CD14-positive monocyte (primary cell): ENCODE results near the gene KIF18A. TPM values are rescaled to one million over a fixed set of nuclear protein-coding genes. Genes with fewer than 3 reads are reported as not detected.

Experiments
- DNase-seq, 3 donors: peaks; one replicate each; pipeline ENCODE4 v3.0.0-alpha.2; 2011 to 2022
- H2AFZ ChIP-seq: 2 replicates; pipeline ENCODE4 v1.6.0; 2012; ENCODE audit warnings: mild to moderate bottlenecking, low read depth, low read length, inconsistent platforms; ENCODE audit not compliant: insufficient read depth, poor library complexity, severe bottlenecking
- H3K27ac ChIP-seq, 2 donors: 1 replicate in 1 of 2; 2 replicates in 1 of 2; pipeline ENCODE4 v1.5.1; 2012 to 2013; ENCODE audit warnings: low read length in 2 of 2, control low read depth in 1 of 2, inconsistent platforms in 1 of 2, low read depth in 1 of 2, mild to moderate bottlenecking in 1 of 2
- H3K27me3 ChIP-seq, 2 donors: one replicate each; pipeline versions ENCODE4 v1.6.0 to v1.6.1; 2011 to 2013; ENCODE audit warnings: low read length in 2 of 2; ENCODE audit not compliant: control insufficient read depth in 2 of 2, insufficient read depth in 2 of 2
- H3K36me3 ChIP-seq, 2 donors: replicated peaks in 1 of 2; 1 replicate in 1 of 2; 2 replicates in 1 of 2; pipeline versions ENCODE4 v1.5.1 to v1.6.1; 2012 to 2013; ENCODE audit warnings: low read length in 2 of 2, control low read depth in 1 of 2, inconsistent platforms in 1 of 2, mild to moderate bottlenecking in 1 of 2; ENCODE audit not compliant: insufficient read depth in 2 of 2, control insufficient read depth in 1 of 2
- H3K4me1 ChIP-seq, 2 donors: 1 replicate in 1 of 2; 2 replicates in 1 of 2; pipeline versions ENCODE4 v1.5.1 to v1.6.1; 2012 to 2013; ENCODE audit warnings: low read length in 2 of 2, control low read depth in 1 of 2, inconsistent platforms in 1 of 2, mild to moderate bottlenecking in 1 of 2, moderate library complexity in 1 of 2; ENCODE audit not compliant: insufficient read depth in 2 of 2, control insufficient read depth in 1 of 2
- H3K4me2 ChIP-seq: replicated peaks from 2 replicates; pipeline ENCODE3; 2012; ENCODE audit warnings: low read length, moderate library complexity, mild to moderate bottlenecking; ENCODE audit not compliant: poor library complexity, severe bottlenecking; ENCODE audit errors: extremely low read depth
- H3K4me3 ChIP-seq, 3 experiments: fragments of 200-600 bp in 1 of 3; sonication (generic) in 1 of 3; replicated peaks in 1 of 3; 1 replicate in 2 of 3; 2 replicates in 1 of 3; pipeline ENCODE4 v1.5.1; 2011 to 2013; ENCODE audit warnings: low read length in 3 of 3, mild to moderate bottlenecking in 3 of 3, control low read depth in 2 of 3, low read depth in 2 of 3, inconsistent platforms in 1 of 3, moderate library complexity in 1 of 3
- H3K79me2 ChIP-seq: 2 replicates; pipeline ENCODE4 v1.6.0; 2012; ENCODE audit warnings: mild to moderate bottlenecking, control low read depth, inconsistent platforms, low read length, moderate library complexity; ENCODE audit not compliant: insufficient read depth
- H3K9ac ChIP-seq: 2 replicates; pipeline ENCODE4 v1.6.0; 2017; ENCODE audit warnings: low read length, mild to moderate bottlenecking; ENCODE audit not compliant: insufficient read depth, poor library complexity, severe bottlenecking
- H3K9me3 ChIP-seq, 2 donors: replicated peaks in 1 of 2; 1 replicate in 1 of 2; 2 replicates in 1 of 2; pipeline versions ENCODE4 v1.5.1 to v1.6.1; 2012 to 2013; ENCODE audit warnings: low read length in 2 of 2, control low read depth in 1 of 2; ENCODE audit not compliant: control insufficient read depth in 1 of 2, insufficient read depth in 1 of 2
- H4K20me1 ChIP-seq: 2 replicates; pipeline ENCODE4 v1.6.0; 2012; ENCODE audit warnings: mild to moderate bottlenecking, low read length, control low read depth, moderate library complexity; ENCODE audit not compliant: insufficient read depth
- H3K27ac Mint-ChIP-seq, 7 donors: one replicate each; pipeline ENCODE4 v1.8.0; 2020; ENCODE audit warnings: mild to moderate bottlenecking in 7 of 7, mixed read lengths in 7 of 7, moderate library complexity in 6 of 7, inconsistent platforms in 2 of 7
- H3K27me3 Mint-ChIP-seq, 3 donors: one replicate each; pipeline ENCODE4 v1.8.0; 2021 to 2022; ENCODE audit warnings: low read depth in 3 of 3, mild to moderate bottlenecking in 3 of 3, mixed read lengths in 3 of 3, moderate library complexity in 3 of 3, inconsistent platforms in 1 of 3
- H3K36me3 Mint-ChIP-seq, 2 donors: one replicate each; pipeline ENCODE4 v1.8.0; 2020; ENCODE audit warnings: mixed read lengths in 2 of 2, inconsistent platforms in 1 of 2, mild to moderate bottlenecking in 1 of 2
- H3K4me1 Mint-ChIP-seq: one replicate; pipeline ENCODE4 v1.8.0; 2020; ENCODE audit warnings: mild to moderate bottlenecking, mixed read lengths
- H3K4me3 Mint-ChIP-seq, 2 donors: one replicate each; pipeline ENCODE4 v1.8.0; 2020; ENCODE audit warnings: mild to moderate bottlenecking in 2 of 2, mixed read lengths in 2 of 2, moderate library complexity in 1 of 2
- H3K9me3 Mint-ChIP-seq, 7 donors: one replicate each; pipeline ENCODE4 v1.8.0; 2020 to 2022; ENCODE audit warnings: mixed read lengths in 7 of 7, mild to moderate bottlenecking in 6 of 7, moderate library complexity in 6 of 7, inconsistent platforms in 2 of 7
- WGBS: methylation state at CpG from one replicate; pipeline ENCODE4 v1.1.5; 2013; ENCODE audit warnings: missing lambda C conversion rate; ENCODE audit not compliant: insufficient coverage; 5-methylcytosine and 5-hydroxymethylcytosine counted together
- intact Hi-C, 2 donors: fragments of 100-400 bp; cut with micrococcal nuclease; formaldehyde crosslinking; loops; one replicate each; pipeline versions ENCODE4 v1.15.0 to v1.15.1; 2023
- polyA plus RNA-seq, 3 donors: library from polyadenylated mRNA; depleted of rRNA in 1 of 3; unstranded in 2 of 3; stranded (reverse) in 1 of 3; fragments of 300-500 nt in 2 of 3; fragments of >200 nt in 1 of 3; fragmentation: Illumina TruSeq in 2 of 3; gene quantifications; 1 replicate in 2 of 3; 2 replicates in 1 of 3; pipeline ENCODE4 v1.2.3, GENCODE V29; 2012 to 2021
- TF ChIP-seq, protein P1 (sequence below): fragments of 200-600 bp; IDR thresholded peaks from one replicate; pipeline ENCODE4 v1.8.0; 2022; ENCODE audit warnings: antibody characterized with exemption, mild to moderate bottlenecking

Gene KIF18A
- polyA plus RNA-seq, 3 donors: 0.13 to 0.73 TPM; not detected in 1

DNA sequence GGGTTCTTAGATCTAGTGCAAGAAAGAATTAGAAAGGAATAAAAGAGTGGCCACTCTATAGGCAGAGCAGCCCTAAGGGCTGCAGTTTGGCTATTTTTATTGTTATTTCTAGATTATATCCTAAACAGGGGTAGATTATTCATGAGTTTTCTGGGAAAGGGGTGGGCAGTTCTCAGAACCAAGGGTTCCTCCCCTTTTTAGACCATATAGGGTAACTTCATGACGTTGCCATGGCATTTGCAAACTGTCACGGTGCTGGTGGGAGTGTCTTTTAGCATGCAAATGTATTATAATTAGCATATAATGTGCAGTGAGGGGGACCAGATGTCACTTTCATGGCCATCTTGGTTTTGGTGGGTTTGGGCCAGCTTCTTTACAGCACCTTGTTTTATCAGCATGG, 44.8 kb upstream of the KIF18A start:
- Histone ChIP-seq H2AFZ (no peak overlapping the region), H3K27me3 (no peaks in the 10 kb centered on the region), H3K4me3 (no peak overlapping the region), H3K9me3 (peaks cover 0 to 3% of the 10 kb centered on the region in 2 donors), H3K27ac (no peak overlapping the region), H3K4me2 (no peak overlapping the region), H4K20me1 (no peaks in the 10 kb centered on the region), H3K4me1 (no peaks in the 10 kb centered on the region), H3K9ac (no peak overlapping the region), H3K36me3 (peaks cover 0 to 8% of the 10 kb centered on the region in 2 donors), H3K79me2 (no peaks in the 10 kb centered on the region)
- intact Hi-C loops: no loop called here
- Mint-ChIP-seq H3K9me3 (peaks cover 0 to 7% (median under 1%) of the 10 kb centered on the region in 7 donors), H3K4me1 (no peaks in the 10 kb centered on the region), H3K36me3 (peaks cover 9 to 17% of the 10 kb centered on the region in 2 donors), H3K27ac (no peak overlapping the region), H3K4me3 (no peak overlapping the region), H3K27me3 (no peaks in the 10 kb centered on the region)
- TF ChIP-seq, protein P1, sequence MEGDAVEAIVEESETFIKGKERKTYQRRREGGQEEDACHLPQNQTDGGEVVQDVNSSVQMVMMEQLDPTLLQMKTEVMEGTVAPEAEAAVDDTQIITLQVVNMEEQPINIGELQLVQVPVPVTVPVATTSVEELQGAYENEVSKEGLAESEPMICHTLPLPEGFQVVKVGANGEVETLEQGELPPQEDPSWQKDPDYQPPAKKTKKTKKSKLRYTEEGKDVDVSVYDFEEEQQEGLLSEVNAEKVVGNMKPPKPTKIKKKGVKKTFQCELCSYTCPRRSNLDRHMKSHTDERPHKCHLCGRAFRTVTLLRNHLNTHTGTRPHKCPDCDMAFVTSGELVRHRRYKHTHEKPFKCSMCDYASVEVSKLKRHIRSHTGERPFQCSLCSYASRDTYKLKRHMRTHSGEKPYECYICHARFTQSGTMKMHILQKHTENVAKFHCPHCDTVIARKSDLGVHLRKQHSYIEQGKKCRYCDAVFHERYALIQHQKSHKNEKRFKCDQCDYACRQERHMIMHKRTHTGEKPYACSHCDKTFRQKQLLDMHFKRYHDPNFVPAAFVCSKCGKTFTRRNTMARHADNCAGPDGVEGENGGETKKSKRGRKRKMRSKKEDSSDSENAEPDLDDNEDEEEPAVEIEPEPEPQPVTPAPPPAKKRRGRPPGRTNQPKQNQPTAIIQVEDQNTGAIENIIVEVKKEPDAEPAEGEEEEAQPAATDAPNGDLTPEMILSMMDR: no peak
- DNase-seq: no peak
- no CpG with 5 or more reads among the region's 2 CpGs for WGBS

DNA sequence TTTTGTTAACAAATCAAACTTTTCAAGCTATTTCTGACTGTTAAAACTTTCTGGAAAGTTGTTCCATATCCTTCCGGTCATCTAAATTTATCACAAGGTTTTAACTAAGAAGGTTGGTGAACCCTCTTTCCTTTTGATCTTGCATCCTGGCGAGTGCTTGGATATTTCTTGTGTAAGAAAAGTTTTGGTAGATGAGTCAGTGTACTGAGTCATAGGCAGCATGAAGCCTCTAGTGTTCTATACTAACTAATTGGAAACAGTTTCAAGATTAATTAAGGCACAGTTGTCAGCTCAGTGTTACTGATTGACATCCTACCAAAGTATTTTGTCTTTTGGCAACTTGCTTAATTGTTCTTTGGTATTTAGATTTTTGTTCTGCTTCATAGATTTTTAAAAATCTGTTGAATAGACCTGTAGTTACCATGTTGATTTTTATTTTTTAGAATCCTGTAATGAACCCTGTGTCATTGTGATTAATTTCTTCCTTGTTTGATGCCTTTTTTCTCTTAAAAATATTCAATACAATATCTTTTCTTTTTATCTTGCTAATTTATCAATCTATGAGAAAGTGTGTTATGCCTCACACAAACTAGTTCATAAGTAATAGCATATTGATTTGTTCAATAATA, 38.3 kb upstream of the KIF18A start:
- Histone ChIP-seq H3K27ac (no peak overlapping the region), H4K20me1 (no peaks in the 10 kb centered on the region), H3K4me1 (no peaks in the 10 kb centered on the region), H3K4me3 (no peak overlapping the region), H3K9me3 (no peaks in the 10 kb centered on the region), H3K79me2 (no peaks in the 10 kb centered on the region), H3K36me3 (no peaks in the 10 kb centered on the region), H3K27me3 (no peaks in the 10 kb centered on the region), H3K4me2 (no peak overlapping the region), H2AFZ (no peak overlapping the region), H3K9ac (no peak overlapping the region)
- no peaks in the 10 kb centered on the region for H3K27me3 Mint-ChIP-seq
- TF ChIP-seq, protein P1: no peak
- H3K4me3 Mint-ChIP-seq: no peak overlapping the region
- no peak for DNase-seq
- peaks cover 0 to under 1% (median 0%) of the 10 kb centered on the region in 7 donors for H3K9me3 Mint-ChIP-seq
- no peaks in the 10 kb centered on the region for H3K4me1 Mint-ChIP-seq
- intact Hi-C loops: no loop called here
- no CpG with 5 or more reads among the region's 2 CpGs for WGBS
- no peak overlapping the region for H3K27ac Mint-ChIP-seq
- peaks cover 0 to 4% of the 10 kb centered on the region in 2 donors for H3K36me3 Mint-ChIP-seq
